Body of pancreas (tissue), 4 donors: ENCODE measurements around the gene TRIM62.

ENCODE experiments used
- POLR2A ChIP-seq, 3 donors: fragments of 450-650 bp; IDR thresholded peaks; one replicate each; pipeline ENCODE4 v1.6.1; 2016; ENCODE audit warnings: antibody characterized with exemption in 3 of 3, mild to moderate bottlenecking in 2 of 3
- TF ChIP-seq, protein P1 (sequence below), 7 experiments: fragments of 450-650 bp in 4 of 7; fragments of 200-600 bp in 3 of 7; sonication (generic) in 3 of 7; IDR thresholded peaks; one replicate each; pipeline ENCODE4 v1.5.1; 2016 to 2019; ENCODE audit warnings: antibody characterized with exemption in 7 of 7

DNA sequence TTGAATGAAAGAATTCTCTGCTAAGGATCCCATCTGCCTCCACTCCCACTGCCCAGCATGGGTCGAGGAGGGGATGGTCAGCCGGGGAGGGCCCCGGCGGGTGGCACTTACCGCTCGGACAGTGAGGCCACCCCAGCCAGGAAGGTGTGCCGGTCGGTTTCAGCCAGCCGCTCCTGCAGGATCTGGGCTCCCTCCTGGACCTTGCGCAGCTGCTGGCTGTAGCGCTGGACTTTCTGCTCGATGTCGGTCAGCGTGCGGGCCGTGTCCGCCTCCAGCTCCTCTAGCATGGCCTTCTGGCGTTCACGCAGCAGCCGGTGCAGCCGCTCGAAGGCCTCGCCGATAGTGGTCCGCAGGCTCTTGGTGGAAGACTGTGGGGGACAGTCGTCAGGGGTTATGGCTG is 22.3 kb downstream of the TRIM62 start:
- TF ChIP-seq, protein P1, sequence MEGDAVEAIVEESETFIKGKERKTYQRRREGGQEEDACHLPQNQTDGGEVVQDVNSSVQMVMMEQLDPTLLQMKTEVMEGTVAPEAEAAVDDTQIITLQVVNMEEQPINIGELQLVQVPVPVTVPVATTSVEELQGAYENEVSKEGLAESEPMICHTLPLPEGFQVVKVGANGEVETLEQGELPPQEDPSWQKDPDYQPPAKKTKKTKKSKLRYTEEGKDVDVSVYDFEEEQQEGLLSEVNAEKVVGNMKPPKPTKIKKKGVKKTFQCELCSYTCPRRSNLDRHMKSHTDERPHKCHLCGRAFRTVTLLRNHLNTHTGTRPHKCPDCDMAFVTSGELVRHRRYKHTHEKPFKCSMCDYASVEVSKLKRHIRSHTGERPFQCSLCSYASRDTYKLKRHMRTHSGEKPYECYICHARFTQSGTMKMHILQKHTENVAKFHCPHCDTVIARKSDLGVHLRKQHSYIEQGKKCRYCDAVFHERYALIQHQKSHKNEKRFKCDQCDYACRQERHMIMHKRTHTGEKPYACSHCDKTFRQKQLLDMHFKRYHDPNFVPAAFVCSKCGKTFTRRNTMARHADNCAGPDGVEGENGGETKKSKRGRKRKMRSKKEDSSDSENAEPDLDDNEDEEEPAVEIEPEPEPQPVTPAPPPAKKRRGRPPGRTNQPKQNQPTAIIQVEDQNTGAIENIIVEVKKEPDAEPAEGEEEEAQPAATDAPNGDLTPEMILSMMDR (IDR thresholded peaks at IDR 0.05), result no peak
- TF ChIP-seq POLR2A (IDR thresholded peaks at IDR 0.05), result no peak
